Measurements from ENCODE around the gene FLRT2.

The FLRT2 gene

DNA sequence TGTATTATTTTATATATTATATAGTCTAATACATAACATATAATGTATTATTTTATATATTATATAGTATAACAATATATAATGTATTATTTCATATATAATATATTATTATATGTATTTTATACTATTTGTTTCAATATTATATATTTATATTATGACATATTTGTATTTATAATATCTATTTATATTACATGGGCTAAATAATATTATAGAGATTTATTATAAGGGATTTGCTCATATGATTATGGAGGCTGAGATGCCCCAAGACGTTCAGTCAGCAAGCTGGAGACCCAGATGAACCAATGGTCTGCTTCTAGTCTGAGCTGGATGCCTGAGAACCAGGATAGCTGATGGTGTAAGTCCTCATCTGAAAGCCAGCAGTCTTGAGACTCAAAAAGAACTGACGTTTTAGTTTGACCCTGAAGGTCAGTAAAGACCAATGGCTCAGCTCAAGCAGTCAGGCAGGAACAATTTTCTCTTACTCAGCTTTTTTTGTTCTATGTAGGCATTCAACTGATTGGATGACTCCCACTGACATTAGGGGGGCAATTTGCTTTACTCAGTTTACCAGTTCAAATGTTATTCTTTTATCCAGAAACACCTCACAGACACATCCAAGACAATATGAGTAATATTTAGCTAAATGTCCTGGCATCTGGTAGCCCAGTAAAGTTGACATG lies 130.4 kb downstream of the FLRT2 start:
- DNase-seq (ENCODE audit: low read depth) = no peak

DNA sequence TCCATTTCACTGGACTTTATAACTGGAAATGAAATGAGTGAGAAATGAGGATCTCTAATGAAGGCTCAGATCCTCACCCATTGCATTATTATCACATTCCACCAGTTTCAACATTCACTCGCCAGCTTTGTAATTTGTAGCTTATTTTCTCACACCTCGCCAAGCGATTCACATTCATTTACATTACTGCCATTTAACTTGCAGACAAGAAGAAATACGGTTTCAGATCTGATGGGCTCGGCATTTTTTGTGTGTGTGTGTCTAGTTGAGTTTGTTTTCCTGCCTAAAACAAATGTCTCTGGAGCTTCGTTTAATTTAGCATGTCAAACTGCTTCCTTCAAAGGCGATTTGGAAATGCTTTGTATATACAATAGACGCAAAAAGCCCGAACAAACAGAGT lies 132.2 kb downstream of the FLRT2 start:
- DNase-seq (ENCODE audit: low read depth) = no peak

DNA sequence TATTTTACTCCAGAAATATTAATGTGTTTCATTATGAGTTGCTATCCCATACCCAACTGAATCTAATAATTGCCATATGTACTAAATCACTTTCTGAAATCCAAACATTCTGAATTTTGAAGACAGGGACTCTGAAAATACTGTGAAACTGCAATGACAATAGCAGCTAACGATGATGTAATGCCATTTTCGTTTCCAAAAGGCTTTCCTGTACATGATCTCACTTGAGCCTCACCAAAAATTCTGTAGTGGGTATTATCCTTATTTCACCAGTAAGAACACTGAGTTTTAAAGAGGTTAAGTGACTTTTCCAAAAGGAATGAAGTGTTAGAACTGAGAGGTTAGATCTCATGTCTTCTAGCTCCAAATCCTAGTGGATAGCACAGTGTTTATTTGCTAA lies 133.3 kb downstream of the FLRT2 start:
- no peak for DNase-seq (ENCODE audit: low read depth)

DNA sequence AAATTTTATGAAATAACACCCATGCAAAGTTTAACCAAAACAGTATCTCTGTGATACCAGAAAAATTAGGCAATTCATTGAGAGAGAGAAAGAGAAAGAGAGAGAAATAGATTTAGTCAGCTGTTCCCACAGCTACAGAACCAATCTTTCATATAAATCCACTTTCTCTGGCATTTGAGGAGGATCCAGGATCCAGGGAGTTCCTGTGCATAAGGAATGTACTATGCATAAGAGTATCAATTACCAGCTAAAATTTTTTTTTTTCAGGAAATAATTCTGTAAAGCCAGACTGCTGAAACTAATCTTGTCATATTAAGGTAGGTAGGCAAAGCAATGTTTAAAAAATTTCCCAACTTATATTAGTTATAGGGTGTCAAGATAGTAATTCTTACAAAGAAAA lies 133.7 kb downstream of the FLRT2 start:
- no peak for DNase-seq (ENCODE audit: low read depth)

DNA sequence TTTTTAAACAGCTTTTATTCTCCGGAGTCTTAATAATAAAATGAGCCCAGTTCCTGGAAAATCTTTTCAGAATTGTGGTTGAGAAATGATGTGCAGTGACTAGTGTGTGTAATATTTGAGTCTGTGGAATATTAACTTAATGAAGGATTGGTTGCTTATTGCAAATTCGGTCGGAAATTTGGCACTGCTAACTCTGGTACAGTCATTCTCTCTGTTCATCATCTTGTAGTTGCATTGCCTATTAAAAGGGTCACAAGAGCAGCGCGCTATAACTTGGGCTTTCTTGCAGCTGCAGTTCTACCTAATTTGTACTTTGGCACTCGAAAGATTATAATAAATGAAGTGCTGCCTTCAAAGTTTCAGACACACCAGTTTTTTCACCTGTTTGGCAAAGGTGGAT lies 146.0 kb downstream of the FLRT2 start:
- DNase-seq (ENCODE audit: low read depth) = no peak

DNA sequence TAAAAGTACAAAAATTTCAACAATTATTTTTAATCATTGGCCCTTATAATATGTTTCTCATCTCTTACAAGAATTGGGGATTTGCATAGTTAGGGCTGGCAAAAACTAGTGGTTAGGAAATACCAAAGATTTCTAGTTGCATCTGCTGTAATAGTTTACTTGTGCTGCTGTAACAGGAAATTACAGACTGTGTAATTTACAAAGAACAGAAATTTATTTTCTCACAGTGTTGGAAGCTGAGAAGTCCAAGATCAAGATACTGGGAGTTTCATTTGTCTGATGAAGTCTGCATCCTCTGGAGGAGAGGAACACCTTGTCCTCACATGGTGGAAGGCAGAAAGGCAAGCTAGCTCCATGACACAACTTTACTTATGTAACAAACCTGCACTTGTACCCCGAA lies 157.0 kb downstream of the FLRT2 start:
- no peak for DNase-seq (ENCODE audit: low read depth)

DNA sequence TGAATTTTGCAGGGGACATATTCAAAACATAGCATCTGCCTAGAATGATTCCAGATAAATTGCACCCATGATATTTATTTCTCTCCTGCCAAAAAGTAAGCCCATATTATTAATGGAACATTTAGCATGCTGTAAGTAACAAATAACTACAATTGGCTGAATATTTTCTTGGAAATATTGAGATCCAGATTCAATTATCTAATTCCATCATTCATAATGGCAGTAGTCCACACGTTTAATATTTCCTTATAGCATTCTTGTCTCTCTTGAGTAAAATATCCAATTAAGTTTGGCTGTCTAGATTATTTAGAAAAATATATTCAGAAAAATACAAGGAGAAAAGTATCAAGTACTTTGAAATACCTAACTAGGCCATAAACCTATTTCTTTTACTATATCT lies 157.5 kb downstream of the FLRT2 start:
- no peak for DNase-seq (ENCODE audit: low read depth)

DNA sequence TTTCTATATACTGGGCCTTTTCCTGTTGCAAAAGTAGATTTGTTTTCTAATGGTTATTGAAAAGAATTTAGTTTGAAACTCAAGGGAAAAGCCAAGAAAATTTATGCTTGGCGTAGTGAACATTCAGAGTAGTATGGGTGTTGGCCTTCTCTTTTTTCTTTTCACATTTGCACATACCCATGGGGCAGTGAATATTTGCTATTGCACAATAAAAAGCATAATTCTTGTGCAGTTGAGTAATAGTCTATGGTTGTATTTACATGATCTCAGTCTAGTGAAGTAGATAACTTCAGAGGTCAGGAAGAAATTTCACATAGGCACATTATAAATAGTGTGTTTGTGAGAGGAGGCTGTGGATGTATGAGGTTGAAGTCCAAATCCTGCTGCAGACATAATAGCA lies 158.1 kb downstream of the FLRT2 start:
- DNase-seq (ENCODE audit: low read depth) = no peak

DNA sequence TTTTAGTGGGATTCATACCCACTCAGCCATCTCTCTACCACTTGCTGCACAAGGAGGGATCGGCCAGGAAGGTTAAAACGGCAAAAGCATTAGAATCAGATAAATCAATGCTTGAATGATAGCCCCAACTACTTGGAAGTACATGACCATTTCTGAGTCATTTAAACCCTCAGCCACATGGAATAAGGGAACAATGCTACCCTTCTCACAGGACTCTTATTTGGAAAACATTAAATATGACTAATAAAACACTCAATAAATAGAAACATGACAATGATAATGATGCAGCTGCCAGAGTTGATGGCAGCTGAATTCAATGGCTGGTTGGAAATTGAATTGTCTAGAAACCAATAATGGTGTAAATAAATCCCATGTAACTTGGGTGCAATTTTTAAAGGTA lies 165.4 kb downstream of the FLRT2 start:
- DNase-seq (ENCODE audit: low read depth) = no peak

DNA sequence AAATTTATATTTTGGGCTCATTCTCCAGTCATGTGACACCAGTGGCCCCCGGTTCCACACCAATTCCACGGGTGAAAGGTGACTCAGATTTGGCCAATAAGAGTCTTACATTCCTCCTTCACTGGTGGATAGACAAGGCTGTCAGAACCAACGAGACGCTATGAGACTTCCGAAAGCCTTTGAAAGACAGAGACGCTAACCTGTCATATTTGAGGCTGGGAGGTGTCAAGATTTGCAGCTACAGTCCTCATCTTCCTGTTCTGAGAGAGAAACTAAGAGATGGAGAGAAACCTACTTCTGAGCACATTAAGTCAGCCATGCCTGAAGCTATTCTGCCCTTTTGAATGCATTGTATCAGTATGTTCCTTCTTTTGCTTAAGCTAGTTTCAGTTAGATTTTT lies 171.2 kb downstream of the FLRT2 start:
- no peak for DNase-seq (ENCODE audit: low read depth)

DNA sequence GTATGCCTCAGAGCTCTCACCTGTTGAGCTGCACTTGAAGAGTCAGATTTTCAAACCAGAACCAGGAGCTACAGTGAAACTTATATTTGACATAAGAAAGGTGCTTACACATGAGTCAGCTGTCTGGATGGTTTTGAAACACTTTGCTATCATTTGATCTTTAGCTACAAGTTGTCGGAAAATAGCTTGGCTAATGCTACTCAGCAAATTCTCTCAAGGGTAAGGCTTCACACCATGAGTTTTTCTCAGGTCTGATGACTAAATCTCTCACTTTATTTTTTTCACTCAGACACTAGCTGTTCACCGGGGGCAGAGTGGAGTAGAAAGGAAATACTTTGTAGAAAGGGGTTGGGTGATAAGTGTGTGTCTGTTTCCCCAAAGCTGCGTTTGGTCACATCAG lies 171.8 kb downstream of the FLRT2 start:
- DNase-seq (ENCODE audit: low read depth) = no peak

DNA sequence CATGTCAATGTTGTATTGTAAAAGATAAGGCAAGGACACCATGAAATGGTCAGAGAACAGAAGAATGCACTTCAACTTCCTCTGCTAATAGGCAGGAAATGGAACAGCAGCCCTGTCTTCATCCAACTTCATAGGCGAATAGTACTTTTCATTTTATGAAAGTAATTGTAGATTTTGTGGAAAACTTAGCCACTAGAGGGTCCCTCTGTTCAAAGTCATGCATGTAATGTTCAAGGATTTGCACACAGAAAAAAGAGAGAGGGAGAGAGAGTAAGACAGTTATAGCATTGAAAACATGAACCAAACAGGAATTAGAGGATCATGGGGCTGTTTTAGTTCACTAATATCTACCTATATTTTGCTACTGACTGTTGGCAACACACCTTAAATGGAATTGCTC lies 172.2 kb downstream of the FLRT2 start:
- no peak for DNase-seq (ENCODE audit: low read depth)

DNA sequence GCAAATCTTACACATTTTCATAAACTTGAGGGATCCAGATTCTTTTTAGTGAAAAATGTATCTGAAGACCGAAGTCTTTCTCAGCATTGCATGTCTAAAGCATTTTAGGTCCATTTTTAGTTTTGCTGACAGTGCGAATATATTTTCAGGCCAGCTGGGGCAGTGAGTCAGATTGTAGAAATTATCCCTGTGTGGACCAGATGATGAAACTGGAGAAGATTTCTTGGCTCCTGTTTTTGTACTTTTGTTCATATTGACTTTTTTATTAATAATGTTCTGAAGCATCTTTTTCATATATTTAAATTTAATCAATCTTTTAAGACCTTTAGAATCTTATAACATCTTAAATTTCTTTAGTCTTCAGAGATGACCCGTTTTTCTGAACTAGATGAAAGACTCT lies 173.1 kb downstream of the FLRT2 start:
- DNase-seq (ENCODE audit: low read depth) = no peak

Data from HS-27A (cell line).